Activated CD8-positive, alpha-beta memory T cell treated with anti-CD3 and anti-CD28 coated beads for 24 hours (primary cell): ENCODE measurements around the gene LRIT3.
"Not testable (repeated sequence)": the region's sequence is repeated elsewhere in the genome, so short reads cannot be mapped to it uniquely, and the experiment has no call there.

Source experiments
- DNase-seq: peaks from one replicate; pipeline ENCODE4 v3.0.0-alpha.2; 2020

LRIT3 gene

GRCh38 chr4:109850601-109851000 lies 2.7 kb downstream of the LRIT3 start:
- no peak for DNase-seq

GRCh38 chr4:109859426-109860300 lies 11.8 kb downstream of the LRIT3 start:
- DNase-seq = not testable (repeated sequence)

- DNase-seq = no peak
These were observed 13.4 kb downstream of the LRIT3 start for GRCh38 chr4:109861271-109861670.

- DNase-seq = no peak
These were observed 14.1 kb downstream of the LRIT3 start for GRCh38 chr4:109861916-109862511.

GRCh38 chr4:109864134-109864533 lies 16.2 kb downstream of the LRIT3 start:
- DNase-seq = no peak

GRCh38 chr4:109870061-109870460 lies 22.2 kb downstream of the LRIT3 start:
- DNase-seq = no peak

GRCh38 chr4:109872065-109872464 lies 24.2 kb downstream of the LRIT3 start:
- DNase-seq = no peak

- DNase-seq = no peak
These were observed 25.2 kb downstream of the LRIT3 start for GRCh38 chr4:109872950-109873656.

GRCh38 chr4:109873791-109874514 lies 26.0 kb downstream of the LRIT3 start:
- no peak for DNase-seq

- no peak for DNase-seq
These were observed 27.2 kb downstream of the LRIT3 start for GRCh38 chr4:109875106-109875505.

GRCh38 chr4:109875553-109875952 lies 27.6 kb downstream of the LRIT3 start:
- not testable (repeated sequence) for DNase-seq

- no peak for DNase-seq
These were observed 28.8 kb downstream of the LRIT3 start for GRCh38 chr4:109876634-109877265.

GRCh38 chr4:109877400-109877799 lies 29.5 kb downstream of the LRIT3 start:
- DNase-seq = no peak

- no peak for DNase-seq
These were observed 30.4 kb downstream of the LRIT3 start for GRCh38 chr4:109878355-109878754.

GRCh38 chr4:109879081-109879480 lies 31.2 kb downstream of the LRIT3 start:
- DNase-seq = no peak

GRCh38 chr4:109879636-109880314 lies 31.9 kb downstream of the LRIT3 start:
- no peak for DNase-seq

- no peak for DNase-seq
These were observed 38.4 kb downstream of the LRIT3 start for GRCh38 chr4:109886303-109886702.

GRCh38 chr4:109887071-109887470 lies 39.2 kb downstream of the LRIT3 start:
- no peak for DNase-seq

GRCh38 chr4:109890076-109890475 lies 42.2 kb downstream of the LRIT3 start:
- DNase-seq = no peak

- DNase-seq = no peak
These were observed 54.8 kb downstream of the LRIT3 start for GRCh38 chr4:109902559-109903251.

- no peak for DNase-seq
These were observed 60.8 kb downstream of the LRIT3 start for GRCh38 chr4:109908731-109909130.
